OCI-LY1 (cell line): ENCODE results near the gene FRMD1.

Experiments
- H2AFZ ChIP-seq: fragments of 200-600 bp; sonication (generic), shearing (Covaris generic); 2 replicates; pipeline ENCODE4 v1.6.0; 2014; ENCODE audit warnings: antibody characterized with exemption, mild to moderate bottlenecking, low read length
- H3F3A ChIP-seq: fragments of 200-600 bp; sonication (generic), shearing (Covaris generic); 2 replicates; pipeline ENCODE4 v1.6.0; 2014; ENCODE audit warnings: mild to moderate bottlenecking, antibody characterized with exemption, low read length, moderate library complexity; ENCODE audit not compliant: insufficient read depth
- H3K27ac ChIP-seq: fragments of 200-600 bp; sonication (generic); 2 replicates; pipeline ENCODE4 v1.5.1; 2014; ENCODE audit warnings: low read length, mixed run types, mild to moderate bottlenecking, low read depth; ENCODE audit not compliant: poor library complexity, severe bottlenecking
- H3K27me3 ChIP-seq: fragments of 200-600 bp; sonication (generic); 2 replicates; pipeline ENCODE4 v1.6.0; 2014; ENCODE audit warnings: antibody characterized with exemption, mild to moderate bottlenecking, low read length, moderate library complexity; ENCODE audit not compliant: insufficient read depth
- H3K36me3 ChIP-seq: fragments of 200-600 bp; sonication (generic); 2 replicates; pipeline ENCODE4 v1.6.1; 2014; ENCODE audit warnings: mild to moderate bottlenecking, antibody characterized with exemption, low read length, moderate library complexity, mixed read lengths; ENCODE audit not compliant: insufficient read depth
- H3K4me1 ChIP-seq: fragments of 200-600 bp; sonication (generic); 2 replicates; pipeline ENCODE4 v1.5.1; 2014; ENCODE audit warnings: mild to moderate bottlenecking, low read length, moderate library complexity; ENCODE audit not compliant: insufficient read depth, severe bottlenecking
- H3K4me2 ChIP-seq: fragments of 200-600 bp; sonication (generic), shearing (Covaris generic); 2 replicates; pipeline ENCODE4 v1.6.1; 2014; ENCODE audit warnings: low read length
- H3K4me3 ChIP-seq: fragments of 200-600 bp; sonication (generic); 2 replicates; pipeline ENCODE4 v1.5.1; 2014; ENCODE audit warnings: low read length, low read depth, mild to moderate bottlenecking, mixed read lengths; ENCODE audit not compliant: poor library complexity, severe bottlenecking
- H3K79me2 ChIP-seq: fragments of 200-600 bp; shearing (Covaris generic); 2 replicates; pipeline ENCODE4 v1.6.1; 2016; ENCODE audit warnings: mixed run types, low read length, mixed read lengths; ENCODE audit not compliant: insufficient read depth
- H3K9ac ChIP-seq: fragments of 200-600 bp; sonication (generic), shearing (Covaris generic); 2 replicates; pipeline ENCODE4 v1.6.1; 2014; ENCODE audit warnings: mild to moderate bottlenecking, low read length, mixed read lengths
- H3K9me2 ChIP-seq: fragments of 200-600 bp; sonication (generic), shearing (Covaris generic); 2 replicates; pipeline ENCODE4 v1.6.1; 2014; ENCODE audit warnings: low read depth, mild to moderate bottlenecking, low read length, mixed read lengths
- H3K9me3 ChIP-seq: fragments of 200-600 bp; shearing (Covaris generic); 2 replicates; pipeline ENCODE4 v1.6.1; 2014; ENCODE audit warnings: low read length, mixed read lengths
- H4K20me1 ChIP-seq: fragments of 200-600 bp; sonication (generic), shearing (Covaris generic); 2 replicates; pipeline ENCODE4 v1.6.0; 2016; ENCODE audit warnings: mild to moderate bottlenecking, low read length; ENCODE audit not compliant: insufficient read depth
- CTCF ChIP-seq: fragments of 200-600 bp; sonication (generic), shearing (Covaris generic); IDR thresholded peaks from 2 replicates; pipeline ENCODE4 v1.5.1; 2017; ENCODE audit warnings: mild to moderate bottlenecking, antibody characterized with exemption, low read length, moderate library complexity, mixed read lengths
- EZH2 ChIP-seq: fragments of 200-600 bp; sonication (generic), shearing (Covaris generic); IDR thresholded peaks from 2 replicates; pipeline ENCODE4 v1.8.0; 2017; ENCODE audit warnings: borderline replicate concordance, mixed run types, mild to moderate bottlenecking, antibody characterized with exemption, low read length, moderate library complexity, mixed read lengths

The FRMD1 gene

GRCh38 chr6:168087436-168088160, 8.6 kb upstream of the FRMD1 start:
- TF ChIP-seq EZH2: no peak
- no peak for TF ChIP-seq CTCF
- Histone ChIP-seq H3K27ac (no peak overlapping the region), H3K79me2 (no peaks in the 10 kb centered on the region), H3K9me3 (no peaks in the 10 kb centered on the region), H3K4me2 (no peak overlapping the region), H3K36me3 (no peaks in the 10 kb centered on the region), H3F3A (no peaks in the 10 kb centered on the region), H3K9ac (no peak overlapping the region), H3K27me3 (peaks cover 6% of the 10 kb centered on the region; the same call in 1 of the 2 replicates), H2AFZ (no peak overlapping the region), H3K9me2 (no peaks in the 10 kb centered on the region), H3K4me3 (no peak overlapping the region), H4K20me1 (no peaks in the 10 kb centered on the region), H3K4me1 (no peaks in the 10 kb centered on the region)

- H3K4me3 ChIP-seq: no peak overlapping the region
- H3K79me2 ChIP-seq: no peaks in the 10 kb centered on the region
- no peak overlapping the region for H3K4me2 ChIP-seq
- no peaks in the 10 kb centered on the region for H4K20me1 ChIP-seq
- no peaks in the 10 kb centered on the region for H3K9me3 ChIP-seq
- H3K4me1 ChIP-seq: no peaks in the 10 kb centered on the region
- no peak overlapping the region for H2AFZ ChIP-seq
- no peaks in the 10 kb centered on the region for H3K9me2 ChIP-seq
- no peaks in the 10 kb centered on the region for H3K27me3 ChIP-seq
- no peak for TF ChIP-seq EZH2
- no peak for TF ChIP-seq CTCF
- H3F3A ChIP-seq: no peaks in the 10 kb centered on the region
- no peak overlapping the region for H3K27ac ChIP-seq
- no peak overlapping the region for H3K9ac ChIP-seq
- no peaks in the 10 kb centered on the region for H3K36me3 ChIP-seq
These were observed 7.6 kb upstream of the FRMD1 start for GRCh38 chr6:168086616-168087015.

- H3K36me3 ChIP-seq: no peaks in the 10 kb centered on the region
- H3K4me3 ChIP-seq: no peak overlapping the region
- H3K79me2 ChIP-seq: no peaks in the 10 kb centered on the region
- no peaks in the 10 kb centered on the region for H3F3A ChIP-seq
- no peaks in the 10 kb centered on the region for H3K27me3 ChIP-seq
- H3K9me3 ChIP-seq: no peaks in the 10 kb centered on the region
- no peak overlapping the region for H3K9ac ChIP-seq
- H4K20me1 ChIP-seq: no peaks in the 10 kb centered on the region
- no peak overlapping the region for H2AFZ ChIP-seq
- H3K27ac ChIP-seq: no peak overlapping the region
- H3K4me2 ChIP-seq: no peak overlapping the region
- no peaks in the 10 kb centered on the region for H3K9me2 ChIP-seq
- TF ChIP-seq CTCF: no peak
- no peak for TF ChIP-seq EZH2
- no peaks in the 10 kb centered on the region for H3K4me1 ChIP-seq
These were observed 7.1 kb upstream of the FRMD1 start for GRCh38 chr6:168086066-168086465.
